GM04504 (cell line): ENCODE results near the gene KRTAP4-12.
"Not testable (repeated sequence)": the region's sequence is repeated elsewhere in the genome, so short reads cannot be mapped to it uniquely, and the experiment has no call there.

Experiments
- DNase-seq: peaks from one replicate; pipeline ENCODE4 v3.0.0-alpha.2; 2012; ENCODE audit warnings: low read depth

Gene KRTAP4-12

GRCh38 chr17:41088760-41089352, 35.1 kb downstream of the KRTAP4-12 start:
- DNase-seq = not testable (repeated sequence)

GRCh38 chr17:41084100-41084856, 39.7 kb downstream of the KRTAP4-12 start, which contains the start of gene KRTAP4-7:
Gene KRTAP4-7, plus strand, starts transcription at chr17:41084150. Its CDS starts 57 bp downstream, at chr17:41084207.
- not testable (repeated sequence) for DNase-seq

DNA sequence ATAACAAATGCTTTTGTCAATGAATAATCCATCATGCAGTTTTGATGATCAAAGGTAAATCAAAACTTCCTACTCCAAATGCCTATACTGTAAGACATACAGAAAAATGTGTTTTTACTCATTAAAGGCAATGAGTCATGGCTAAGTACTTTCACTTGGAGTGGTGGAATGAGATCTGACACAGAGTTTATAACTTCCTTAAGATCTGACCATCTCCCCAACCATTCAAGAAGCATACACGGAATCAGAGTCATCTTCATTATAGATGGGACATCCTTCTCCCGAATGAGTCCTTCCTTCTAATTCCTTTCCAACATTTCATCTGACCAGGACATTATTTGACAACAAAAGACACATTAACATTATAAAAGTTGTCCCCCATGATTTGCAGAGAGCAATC, 40.6 kb downstream of the KRTAP4-12 start:
- not testable (repeated sequence) for DNase-seq

DNA sequence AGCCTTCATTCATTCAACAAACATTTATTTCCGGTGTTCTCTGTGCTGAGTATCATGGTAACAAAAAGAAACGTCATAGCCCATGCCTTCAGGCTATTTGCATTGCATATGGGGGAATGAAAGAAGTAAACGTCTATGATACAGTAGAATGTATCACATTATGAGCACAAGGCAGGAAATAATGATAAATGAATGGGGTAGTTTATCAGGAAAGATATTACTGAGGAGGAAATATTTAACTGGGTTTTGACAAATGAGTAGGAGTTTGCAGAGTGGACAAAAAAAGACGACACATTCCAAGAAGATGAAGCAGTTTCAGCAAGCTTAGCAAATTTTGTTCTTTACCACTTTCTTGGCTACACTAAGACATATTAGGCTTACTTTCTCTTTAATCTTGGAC, 41.4 kb downstream of the KRTAP4-12 start:
- DNase-seq = no peak

GRCh38 chr17:41076788-41077187, 47.2 kb downstream of the KRTAP4-12 start:
- no peak for DNase-seq

DNA sequence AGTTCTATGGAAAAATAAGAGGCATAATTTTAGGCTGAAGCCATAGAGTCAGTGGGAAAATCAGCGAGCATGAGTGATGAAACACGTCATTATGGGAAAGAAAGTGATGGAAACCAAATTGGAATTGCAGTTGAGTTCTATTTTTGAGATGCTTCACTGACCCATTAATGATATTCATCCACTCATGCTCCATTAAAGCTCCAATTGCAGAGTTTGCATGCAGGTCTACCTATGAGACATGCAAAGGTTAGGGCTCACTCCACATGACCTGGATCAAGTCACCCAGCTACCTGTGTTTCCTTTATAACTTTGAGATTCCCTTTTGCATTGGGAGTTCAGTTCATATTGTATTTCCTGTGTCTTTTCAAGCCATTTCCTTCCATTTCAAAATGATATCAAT, 50.3 kb downstream of the KRTAP4-12 start:
- no peak for DNase-seq
